RWPE2 (cell line): ENCODE data around the gene FXR2.

Experiments used
- ATAC-seq: fragments of 200-7000 bp; cut with Tn5 transposase; 3 replicates; pipeline ENCODE4 v1.9.1; 2021; ENCODE audit warnings: low read depth
- DNase-seq: peaks from one replicate; pipeline ENCODE4 v3.0.0-alpha.2; 2020; ENCODE audit warnings: low spot score
- H3K27ac ChIP-seq: fragments of 450-650 bp; 2 replicates; pipeline ENCODE4 v1.5.1; 2017; ENCODE audit warnings: mild to moderate bottlenecking; ENCODE audit not compliant: poor library complexity, severe bottlenecking
- H3K27me3 ChIP-seq: fragments of 250-450 bp; sonication (Bioruptor Pico); 2 replicates; pipeline ENCODE4 v1.5.1; 2021; ENCODE audit warnings: mild to moderate bottlenecking, moderate library complexity; ENCODE audit not compliant: insufficient read depth, poor library complexity, severe bottlenecking
- H3K36me3 ChIP-seq: fragments of 250-450 bp; sonication (Bioruptor Pico); 2 replicates; pipeline ENCODE4 v1.5.1; 2020; ENCODE audit warnings: low read depth, mild to moderate bottlenecking, moderate library complexity
- H3K4me1 ChIP-seq: fragments of 250-450 bp; sonication (Bioruptor Pico); 2 replicates; pipeline ENCODE4 v1.5.1; 2021; ENCODE audit warnings: mild to moderate bottlenecking, moderate library complexity; ENCODE audit not compliant: insufficient read depth, poor library complexity, severe bottlenecking
- H3K4me3 ChIP-seq: fragments of 250-450 bp; sonication (Bioruptor Pico); 2 replicates; pipeline ENCODE4 v1.5.1; 2021; ENCODE audit warnings: mild to moderate bottlenecking, moderate library complexity; ENCODE audit not compliant: severe bottlenecking
- H3K9me3 ChIP-seq: fragments of 250-450 bp; sonication (Bioruptor Pico); 2 replicates; pipeline ENCODE4 v1.5.1; 2021; ENCODE audit warnings: mild to moderate bottlenecking, moderate library complexity; ENCODE audit not compliant: severe bottlenecking
- TF ChIP-seq, protein P1 (sequence below): fragments of 450-650 bp; IDR thresholded peaks from one replicate; pipeline ENCODE4 v1.5.1; 2017; ENCODE audit warnings: mild to moderate bottlenecking, moderate library complexity; ENCODE audit not compliant: poor library complexity, severe bottlenecking

The FXR2 gene

DNA sequence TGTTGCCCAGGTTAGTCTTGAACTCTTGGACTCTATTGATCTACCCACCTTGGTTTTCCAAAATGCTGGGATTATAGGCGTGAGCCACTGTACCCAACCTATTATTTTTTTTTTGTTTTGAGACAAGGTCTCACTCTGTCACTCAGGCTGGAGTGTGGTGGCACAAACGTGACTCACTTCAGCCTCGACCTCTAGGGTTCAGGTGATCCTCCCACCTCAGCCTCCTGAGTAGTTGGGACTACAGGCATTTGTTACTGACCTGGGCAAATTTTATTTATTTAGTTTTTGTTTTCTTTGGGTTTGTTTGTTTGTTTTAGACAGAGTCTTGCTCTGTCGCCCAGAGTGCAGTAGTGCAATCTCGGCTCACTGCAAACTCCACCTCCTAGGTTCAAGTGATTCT, 9.0 kb upstream of the FXR2 start:
- Histone ChIP-seq H3K4me1 (no peaks in the 10 kb centered on the region), H3K9me3 (no peaks in the 10 kb centered on the region)

GRCh38 chr17:7620835-7621234, 6.1 kb upstream of the FXR2 start:
- TF ChIP-seq, protein P1, sequence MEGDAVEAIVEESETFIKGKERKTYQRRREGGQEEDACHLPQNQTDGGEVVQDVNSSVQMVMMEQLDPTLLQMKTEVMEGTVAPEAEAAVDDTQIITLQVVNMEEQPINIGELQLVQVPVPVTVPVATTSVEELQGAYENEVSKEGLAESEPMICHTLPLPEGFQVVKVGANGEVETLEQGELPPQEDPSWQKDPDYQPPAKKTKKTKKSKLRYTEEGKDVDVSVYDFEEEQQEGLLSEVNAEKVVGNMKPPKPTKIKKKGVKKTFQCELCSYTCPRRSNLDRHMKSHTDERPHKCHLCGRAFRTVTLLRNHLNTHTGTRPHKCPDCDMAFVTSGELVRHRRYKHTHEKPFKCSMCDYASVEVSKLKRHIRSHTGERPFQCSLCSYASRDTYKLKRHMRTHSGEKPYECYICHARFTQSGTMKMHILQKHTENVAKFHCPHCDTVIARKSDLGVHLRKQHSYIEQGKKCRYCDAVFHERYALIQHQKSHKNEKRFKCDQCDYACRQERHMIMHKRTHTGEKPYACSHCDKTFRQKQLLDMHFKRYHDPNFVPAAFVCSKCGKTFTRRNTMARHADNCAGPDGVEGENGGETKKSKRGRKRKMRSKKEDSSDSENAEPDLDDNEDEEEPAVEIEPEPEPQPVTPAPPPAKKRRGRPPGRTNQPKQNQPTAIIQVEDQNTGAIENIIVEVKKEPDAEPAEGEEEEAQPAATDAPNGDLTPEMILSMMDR, result no peak
- no peak for ATAC-seq
- DNase-seq, result no peak
- no peak overlapping the region for H3K27ac ChIP-seq
- H3K27me3 ChIP-seq, result no peaks in the 10 kb centered on the region
- H3K36me3 ChIP-seq, result no peaks in the 10 kb centered on the region
- no peaks in the 10 kb centered on the region for H3K4me1 ChIP-seq
- H3K9me3 ChIP-seq, result no peaks in the 10 kb centered on the region
- no peak overlapping the region for H3K4me3 ChIP-seq

More for the DNA sequence above, 9.0 kb upstream of the FXR2 start:
- ATAC-seq, result no peak
- Histone ChIP-seq H3K27ac (no peak overlapping the region), H3K27me3 (no peaks in the 10 kb centered on the region), H3K36me3 (no peaks in the 10 kb centered on the region), H3K4me3 (no peak overlapping the region)
- TF ChIP-seq, protein P1, result no peak
- DNase-seq, result no peak

GRCh38 chr17:7618608-7619007, 3.9 kb upstream of the FXR2 start:
- Histone ChIP-seq H3K27ac (no peak overlapping the region), H3K27me3 (no peaks in the 10 kb centered on the region), H3K4me3 (no peak overlapping the region), H3K9me3 (no peaks in the 10 kb centered on the region), H3K36me3 (0 out of 2 replicates have a peak, but pooled peaks cover under 1% of the 10 kb centered on the region), H3K4me1 (no peaks in the 10 kb centered on the region)
- ATAC-seq, result no peak
- DNase-seq, result no peak
- TF ChIP-seq, protein P1, result no peak

DNA sequence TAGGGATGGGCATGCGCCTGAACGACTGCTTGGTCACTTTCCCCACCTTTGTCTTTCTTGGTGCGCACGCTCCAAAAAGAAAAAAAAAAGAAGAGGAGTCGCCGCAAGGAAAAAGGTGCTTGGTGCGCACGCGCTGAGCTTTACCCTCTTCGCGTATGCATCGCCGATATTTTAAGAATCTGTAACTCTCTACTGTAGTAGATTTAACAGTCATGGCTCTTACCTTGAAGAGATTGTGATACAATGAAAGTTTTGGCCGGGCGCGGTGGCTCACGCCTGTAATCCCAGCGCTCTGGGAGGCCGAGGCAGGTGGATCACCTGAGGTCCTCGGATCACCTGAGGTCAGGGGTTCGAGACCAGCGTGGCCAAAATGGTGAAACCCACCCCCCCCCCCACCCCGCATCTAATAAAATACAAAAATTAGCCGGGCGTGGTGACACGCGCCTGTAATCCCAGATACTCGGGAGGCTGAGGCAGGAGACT, 609 bp upstream of the FXR2 start:
- Histone ChIP-seq H3K27ac (peak overlapping the region; percentile 77), H3K4me1 (peaks cover 16% of the 10 kb centered on the region)
- no peak for ATAC-seq

More for the DNA sequence above, 609 bp upstream of the FXR2 start:
- H3K27me3 ChIP-seq, result no peaks in the 10 kb centered on the region
- no peaks in the 10 kb centered on the region for H3K9me3 ChIP-seq
- peaks cover 27% of the 10 kb centered on the region for H3K36me3 ChIP-seq
- TF ChIP-seq, protein P1, result no peak
- peak overlapping the region; percentile 30 for H3K4me3 ChIP-seq
- no peak for DNase-seq
